ENCODE results near the gene SRC. TPM values are rescaled to one million over a fixed set of nuclear protein-coding genes. Genes with fewer than 3 reads are reported as not detected.
A peak's percentile ranks its signal among the peaks of the same experiment; 100 is the strongest.

Gene SRC
- total RNA-seq, 2 donors from 2014 or later: 25.9 to 35.3 TPM

- H3K36me3 ChIP-seq (replicated peaks in 1 of 2; ENCODE audit: insufficient read depth in 1 of 2, low read depth in 2 of 2): no peaks in the 10 kb centered on the region
- H3K27me3 ChIP-seq: no peaks in the 10 kb centered on the region
- no peak for DNase-seq
- H3K4me1 ChIP-seq: peaks cover 50% of the 10 kb centered on the region
- H3K27ac ChIP-seq: peak overlapping the region; percentile 79 to 90 (median 82)
- no peak for ATAC-seq
- no peak for TF ChIP-seq CTCF (IDR thresholded peaks at IDR 0.05)
- TF ChIP-seq POLR2A (IDR thresholded peaks at IDR 0.05): no peak
- intact Hi-C loops (cut with DNase I): no loop called here
- H3K4me3 ChIP-seq: no peak overlapping the region
- 66 to 70% methylated on average over 4 of the region's 4 CpGs for WGBS, 2 donors
- H3K9me3 ChIP-seq: no peaks in the 10 kb centered on the region
Measured at GRCh38 chr20:37343994-37344355, 2.0 kb upstream of the SRC start.

- ATAC-seq (peak; percentile 66), DNase-seq (peak; percentile 77 to 87 (median 82))
- Histone ChIP-seq H3K36me3 (replicated peaks in 1 of 2; ENCODE audit: insufficient read depth in 1 of 2, low read depth in 2 of 2) (no peaks in the 10 kb centered on the region), H3K4me1 (peaks cover 57% of the 10 kb centered on the region), H3K27me3 (no peaks in the 10 kb centered on the region), H3K27ac (peak overlapping the region; percentile 79 to 90 (median 82)), H3K4me3 (peak overlapping the region; percentile 53 to 88), H3K9me3 (no peaks in the 10 kb centered on the region)
- TF ChIP-seq CTCF (IDR thresholded peaks at IDR 0.05) (no peak), POLR2A (IDR thresholded peaks at IDR 0.05) (peak in 2 of 3 donors; percentile 32 to 34)
- 16 to 21% methylated on average over 6 to 10 of the region's 10 CpGs for WGBS, 2 donors
- intact Hi-C loops (cut with DNase I): loop anchor here (5.0 kb wide), 1 partner anchor 38 kb away; no protein-coding TSS in a partner anchor
Measured at GRCh38 chr20:37344506-37345338, 1.2 kb upstream of the SRC start.

GRCh38 chr20:37346236-37346534 is 245 bp downstream of the SRC start:
- ATAC-seq (peak; percentile 22), DNase-seq (no peak)
- Histone ChIP-seq H3K4me3 (peak overlapping the region; percentile 53 to 88), H3K27ac (peak overlapping the region; percentile 79 to 90 (median 82)), H3K27me3 (no peaks in the 10 kb centered on the region), H3K9me3 (no peaks in the 10 kb centered on the region), H3K36me3 (replicated peaks in 1 of 2; ENCODE audit: insufficient read depth in 1 of 2, low read depth in 2 of 2) (no peaks in the 10 kb centered on the region), H3K4me1 (peaks cover 63% of the 10 kb centered on the region)
- intact Hi-C loops (cut with DNase I): loop anchor here (5.0 kb wide), 1 partner anchor 36 kb away; no protein-coding TSS in a partner anchor
- WGBS, 2 donors: 1% methylated on average over 11 of the region's 35 CpGs; no CpG with 5 or more reads in 1 of the 2 donors
- no peak for TF ChIP-seq POLR2A (IDR thresholded peaks at IDR 0.05)
- no peak for TF ChIP-seq CTCF (IDR thresholded peaks at IDR 0.05)

- no peak for ATAC-seq
- Histone ChIP-seq H3K27ac (peak overlapping the region; percentile 79 to 90 (median 82)), H3K4me3 (peak overlapping the region; percentile 53 to 88), H3K27me3 (no peaks in the 10 kb centered on the region), H3K4me1 (peaks cover 63% of the 10 kb centered on the region), H3K9me3 (no peaks in the 10 kb centered on the region), H3K36me3 (replicated peaks in 1 of 2; ENCODE audit: insufficient read depth in 1 of 2, low read depth in 2 of 2) (no peaks in the 10 kb centered on the region)
- intact Hi-C loops (cut with DNase I): loop anchor here (5.0 kb wide), 1 partner anchor 36 kb away; no protein-coding TSS in a partner anchor
- no peak for DNase-seq
- 22 to 100% methylated on average over 1 to 8 of the region's 22 CpGs for WGBS, 2 donors
- TF ChIP-seq CTCF (IDR thresholded peaks at IDR 0.05) (no peak), POLR2A (IDR thresholded peaks at IDR 0.05) (no peak)
Measured at GRCh38 chr20:37346535-37347346, 801 bp downstream of the SRC start.

Measured in body of pancreas (tissue), 4 donors.